Psoas muscle (tissue), 8 donors: ENCODE data around the gene ARHGAP24. TPM values are rescaled to one million over a fixed set of nuclear protein-coding genes. Genes with fewer than 3 reads are reported as not detected.

Source experiments
- ATAC-seq, 4 donors: fragments of 200-7000 bp; cut with Tn5 transposase; one replicate each; pipeline ENCODE4 v1.9.1; 2020; ENCODE audit warnings: moderate library complexity in 3 of 4, mild to moderate bottlenecking in 2 of 4
- DNase-seq, 2 donors: peaks; one replicate each; pipeline ENCODE4 v3.0.0-alpha.2; 2020
- H3K27ac ChIP-seq: fragments of 200-600 bp; one replicate; pipeline ENCODE4 v1.8.0; 2022
- H3K27me3 ChIP-seq, 3 donors: fragments of 200-600 bp in 1 of 3; one replicate each; pipeline versions ENCODE4 v1.6.1 to v1.8.0; 2013 to 2022; ENCODE audit warnings: low read length in 2 of 3, mild to moderate bottlenecking in 2 of 3, moderate library complexity in 1 of 3; ENCODE audit not compliant: insufficient read depth in 3 of 3
- H3K36me3 ChIP-seq, 2 donors: fragments of 200-600 bp in 1 of 2; one replicate each; pipeline versions ENCODE4 v1.6.1 to v1.8.0; 2013 to 2022; ENCODE audit warnings: low read depth in 1 of 2, mild to moderate bottlenecking in 1 of 2, moderate library complexity in 1 of 2; ENCODE audit not compliant: insufficient read depth in 1 of 2
- H3K4me1 ChIP-seq: fragments of 200-600 bp; one replicate; pipeline ENCODE4 v1.8.0; 2022
- H3K4me3 ChIP-seq: fragments of 200-600 bp; one replicate; pipeline ENCODE4 v1.8.0; 2022; ENCODE audit warnings: mild to moderate bottlenecking
- H3K9me3 ChIP-seq: fragments of 200-600 bp; one replicate; pipeline ENCODE4 v1.8.0; 2022
- WGBS, 3 donors: extraction: QIAGEN DNeasy Blood & Tissue Kit; methylation state at CpG; one replicate each; pipeline versions ENCODE4 v1.1.6 to v1.1.7; 2013; 5-methylcytosine and 5-hydroxymethylcytosine counted together
- intact Hi-C, 2 donors: fragments of 100-400 bp; cut with DNase I; formaldehyde crosslinking; loops; one replicate each; pipeline versions ENCODE4 v1.11.0 to v1.14.2; 2022
- polyA plus RNA-seq, 3 donors: library from polyadenylated mRNA; stranded (reverse); fragments of 200-250 nt; gene quantifications; one replicate each; pipeline ENCODE4 v1.2.3, GENCODE V29; 2013
- total RNA-seq, 4 donors: library from RNA; stranded (reverse); fragmentation: NEBNext Ultra II Directional in 2 of 4; extraction: Animal tissue kit (Norgen Biotek cat#: 25700) in 2 of 4; gene quantifications; one replicate each; pipeline versions ENCODE4 v1.2.1 to v1.2.4, GENCODE V29; 2021 to 2023
- TF ChIP-seq, protein P1 (sequence below): fragments of 200-600 bp; IDR thresholded peaks from one replicate; pipeline ENCODE4 v1.8.0; 2022; ENCODE audit warnings: antibody characterized with exemption
- donor health status: healthy with polysubstance abuse.
- donor health status: DM: no; HTN: no; CAD: no; lungs with moderate emphysema.
- donor health status: Bipolar disorder and iron deficiency.
- donor health status: healthy.
- donor health status: DM: yes; HTN: yes; CAD: no.
- donor health status: DM: no; HTN: no; CAD: no.
- donor health status: DM: no; HTN: no; CAD: no.
- donor health status: DM: yes; HTN: yes; CAD: no.

ARHGAP24 gene
- total and polyA plus RNA-seq, 7 donors = 2.3 to 25.7 (median 4.6) TPM

DNA sequence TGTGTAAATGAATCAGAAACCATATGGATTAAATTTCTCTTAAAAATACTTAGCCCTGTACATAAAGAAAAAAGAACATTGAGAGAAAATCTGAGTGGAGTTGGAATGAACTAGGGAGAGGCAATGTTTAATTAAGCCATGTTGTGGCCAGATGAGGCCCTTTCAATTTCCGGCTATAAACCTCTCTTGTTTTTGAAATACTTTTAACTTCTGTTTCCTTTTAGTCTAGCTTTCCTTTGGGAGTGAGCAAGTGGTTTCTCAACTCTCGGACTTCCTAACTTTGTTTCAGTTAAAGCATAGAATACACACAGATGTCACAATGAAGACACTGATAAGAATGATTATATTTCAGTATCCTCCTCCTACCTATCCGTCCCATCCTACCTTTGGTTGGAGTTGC, 197.2 kb downstream of the ARHGAP24 start:
- no peak overlapping the region for H3K4me3 ChIP-seq
- TF ChIP-seq, protein P1, sequence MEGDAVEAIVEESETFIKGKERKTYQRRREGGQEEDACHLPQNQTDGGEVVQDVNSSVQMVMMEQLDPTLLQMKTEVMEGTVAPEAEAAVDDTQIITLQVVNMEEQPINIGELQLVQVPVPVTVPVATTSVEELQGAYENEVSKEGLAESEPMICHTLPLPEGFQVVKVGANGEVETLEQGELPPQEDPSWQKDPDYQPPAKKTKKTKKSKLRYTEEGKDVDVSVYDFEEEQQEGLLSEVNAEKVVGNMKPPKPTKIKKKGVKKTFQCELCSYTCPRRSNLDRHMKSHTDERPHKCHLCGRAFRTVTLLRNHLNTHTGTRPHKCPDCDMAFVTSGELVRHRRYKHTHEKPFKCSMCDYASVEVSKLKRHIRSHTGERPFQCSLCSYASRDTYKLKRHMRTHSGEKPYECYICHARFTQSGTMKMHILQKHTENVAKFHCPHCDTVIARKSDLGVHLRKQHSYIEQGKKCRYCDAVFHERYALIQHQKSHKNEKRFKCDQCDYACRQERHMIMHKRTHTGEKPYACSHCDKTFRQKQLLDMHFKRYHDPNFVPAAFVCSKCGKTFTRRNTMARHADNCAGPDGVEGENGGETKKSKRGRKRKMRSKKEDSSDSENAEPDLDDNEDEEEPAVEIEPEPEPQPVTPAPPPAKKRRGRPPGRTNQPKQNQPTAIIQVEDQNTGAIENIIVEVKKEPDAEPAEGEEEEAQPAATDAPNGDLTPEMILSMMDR = no peak
- no peaks in the 10 kb centered on the region for H3K4me1 ChIP-seq
- H3K9me3 ChIP-seq = no peaks in the 10 kb centered on the region
- WGBS, 3 donors = 65 to 69% (median 66%) methylated on average over 3 of the region's 3 CpGs
- ATAC-seq (no peak), DNase-seq (no peak)
- no peaks in the 10 kb centered on the region for H3K27me3 ChIP-seq
- no peak overlapping the region for H3K27ac ChIP-seq
- intact Hi-C loops = no loop called here
- no peaks in the 10 kb centered on the region for H3K36me3 ChIP-seq

DNA sequence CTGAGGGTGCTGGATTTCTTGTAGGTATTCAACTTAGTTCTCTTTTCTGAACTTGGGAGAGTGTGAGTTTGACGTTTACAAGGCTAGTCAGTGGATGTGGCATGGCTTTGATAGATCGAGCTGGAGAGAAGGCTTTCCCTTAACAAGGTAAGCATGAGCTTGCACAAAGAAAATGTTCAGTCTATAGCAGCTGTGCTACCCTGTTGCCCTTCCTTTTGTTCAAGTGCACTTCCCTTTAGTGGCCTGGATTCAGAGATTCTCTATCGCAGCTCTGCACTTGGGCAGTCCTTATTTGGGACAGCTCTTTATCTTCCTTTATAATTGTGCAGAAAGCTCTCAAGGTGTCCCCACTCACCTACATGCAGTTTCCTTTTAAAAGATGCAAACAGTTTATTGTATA, 198.0 kb downstream of the ARHGAP24 start:
- Histone ChIP-seq H3K27ac (no peak overlapping the region), H3K9me3 (no peaks in the 10 kb centered on the region), H3K4me1 (no peaks in the 10 kb centered on the region), H3K36me3 (no peaks in the 10 kb centered on the region), H3K4me3 (no peak overlapping the region), H3K27me3 (no peaks in the 10 kb centered on the region)
- no peak for DNase-seq
- intact Hi-C loops = no loop called here
- ATAC-seq = no peak
- WGBS, 3 donors = 64 to 78% (median 75%) methylated on average over 3 of the region's 3 CpGs
- TF ChIP-seq, protein P1 = no peak

DNA sequence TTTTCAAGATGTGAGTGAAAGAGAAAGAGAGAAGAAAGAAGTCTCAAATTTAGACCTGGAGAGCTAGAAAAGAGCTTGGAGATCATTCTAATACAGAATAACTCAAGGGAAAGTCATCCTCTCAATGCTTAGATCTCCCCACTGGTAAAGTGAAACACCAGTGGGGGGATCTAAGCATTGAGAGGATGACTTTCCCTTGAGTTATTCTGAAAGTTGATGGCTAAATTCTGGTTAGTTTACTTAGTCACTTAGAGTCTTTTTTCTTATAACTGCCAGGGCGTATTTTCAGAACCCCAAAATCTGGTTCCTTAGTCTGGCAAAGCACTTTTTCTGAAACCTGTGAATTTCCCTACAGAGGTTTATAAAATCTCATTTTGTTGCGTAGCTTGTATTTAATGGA, 198.6 kb downstream of the ARHGAP24 start:
- TF ChIP-seq, protein P1 = no peak
- H3K4me1 ChIP-seq = no peaks in the 10 kb centered on the region
- DNase-seq (no peak), ATAC-seq (no peak)
- no peaks in the 10 kb centered on the region for H3K36me3 ChIP-seq
- whole genome bisulfite sequencing, 3 donors = 94 to 97% (median 97%) methylated on average over 2 of the region's 2 CpGs
- H3K27ac ChIP-seq = no peak overlapping the region
- H3K4me3 ChIP-seq = no peak overlapping the region
- intact Hi-C loops = no loop called here
- no peaks in the 10 kb centered on the region for H3K9me3 ChIP-seq
- no peaks in the 10 kb centered on the region for H3K27me3 ChIP-seq

DNA sequence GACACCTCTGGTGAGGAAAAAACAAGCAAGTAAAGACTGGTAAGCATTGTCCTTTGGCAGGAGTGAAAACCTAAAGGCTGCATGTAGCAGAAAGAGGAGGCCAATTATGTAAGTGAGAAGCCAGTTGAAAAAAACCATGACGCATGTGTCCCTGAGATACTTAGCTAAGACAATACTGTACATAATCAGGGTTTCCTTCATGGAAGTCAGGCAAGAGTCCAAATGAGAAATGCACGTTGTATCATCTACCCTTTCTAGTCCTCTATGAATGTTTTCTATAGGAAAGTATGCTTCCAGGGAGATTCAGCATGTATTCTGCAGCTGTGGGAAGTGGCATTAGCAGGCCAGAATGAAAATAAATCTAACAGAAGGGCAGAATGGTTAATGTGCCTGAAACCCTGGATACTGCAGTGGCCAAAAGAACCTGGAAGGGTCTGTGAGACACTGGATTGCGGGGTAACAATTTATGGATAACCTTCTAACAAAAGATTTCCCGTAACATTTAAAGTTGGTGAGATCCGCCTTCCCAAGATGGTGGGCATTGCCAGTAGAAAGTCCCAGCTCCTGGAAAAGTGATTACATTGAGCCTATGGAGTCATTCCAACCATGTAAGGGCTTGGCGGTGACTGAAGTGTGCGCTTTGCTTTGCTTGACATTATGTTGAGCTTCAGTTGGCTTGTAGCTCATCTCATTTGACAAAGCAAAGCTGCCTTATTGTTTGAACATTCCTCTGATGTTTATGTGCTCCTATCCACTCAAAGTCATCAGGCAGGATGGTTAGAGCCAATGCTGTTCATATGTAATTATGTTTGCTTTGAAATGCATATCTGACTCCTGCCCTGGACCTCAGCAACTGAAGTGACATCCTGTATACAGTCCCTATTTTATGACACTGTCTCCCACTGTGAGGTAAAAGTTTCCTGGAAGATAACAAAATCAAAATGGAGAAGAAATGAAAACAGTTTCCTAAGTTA, 200.4 kb downstream of the ARHGAP24 start:
- Histone ChIP-seq H3K9me3 (no peaks in the 10 kb centered on the region), H3K27me3 (no peaks in the 10 kb centered on the region), H3K4me1 (no peaks in the 10 kb centered on the region), H3K36me3 (no peaks in the 10 kb centered on the region), H3K27ac (no peak overlapping the region), H3K4me3 (no peak overlapping the region)
- TF ChIP-seq, protein P1 = no peak
- intact Hi-C loops = no loop called here
- DNase-seq (no peak), ATAC-seq (no peak)
- WGBS, 3 donors = 51 to 58% (median 52%) methylated on average over 7 of the region's 7 CpGs
